ENCODE data around the gene NOTCH4. TPM values are rescaled to one million over a fixed set of nuclear protein-coding genes. Genes with fewer than 3 reads are reported as not detected.
"Not testable (repeated sequence)": the region's sequence is repeated elsewhere in the genome, so short reads cannot be mapped to it uniquely, and the experiment has no call there.

NOTCH4 gene
- total RNA-seq, 2 experiments from 2014 or later: 0.61 to 0.88 TPM

DNA sequence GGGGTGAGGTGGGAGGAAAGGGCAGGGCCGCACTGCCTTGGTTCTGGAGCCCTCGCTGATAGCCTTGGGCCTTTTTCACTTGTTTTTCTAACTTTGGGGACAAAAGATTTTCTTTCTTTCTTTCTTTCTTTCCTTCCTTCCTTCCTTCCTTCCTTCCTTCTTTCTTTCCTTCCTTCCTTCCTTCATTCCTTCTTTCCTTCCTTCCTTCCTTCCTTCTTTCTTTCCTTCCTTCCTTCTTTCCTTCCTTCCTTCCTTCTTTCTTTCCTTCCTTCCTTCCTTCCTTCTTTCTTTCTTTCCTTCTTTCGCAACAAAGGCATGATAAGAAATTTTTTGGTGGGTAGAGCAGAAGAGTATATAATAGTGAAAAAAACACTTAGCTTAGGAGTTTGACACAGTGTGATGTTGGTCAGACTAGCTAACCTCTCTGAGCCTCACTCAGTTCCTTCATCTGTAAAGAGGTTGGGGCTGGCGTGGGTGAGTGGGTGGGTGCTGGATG, 18.5 kb upstream of the NOTCH4 start:
- H3K27ac Mint-ChIP-seq; H3K36me3 Mint-ChIP-seq; CTCF ChIA-PET; ATAC-seq; H3K9me3 Mint-ChIP-seq (ENCODE audit: low read depth); H3K4me3 Mint-ChIP-seq; DNase-seq: not testable (repeated sequence)
- H3K27me3 Mint-ChIP-seq: peaks cover 14% of the 10 kb centered on the region
- peaks cover 24% of the 10 kb centered on the region for H3K4me1 Mint-ChIP-seq

DNA sequence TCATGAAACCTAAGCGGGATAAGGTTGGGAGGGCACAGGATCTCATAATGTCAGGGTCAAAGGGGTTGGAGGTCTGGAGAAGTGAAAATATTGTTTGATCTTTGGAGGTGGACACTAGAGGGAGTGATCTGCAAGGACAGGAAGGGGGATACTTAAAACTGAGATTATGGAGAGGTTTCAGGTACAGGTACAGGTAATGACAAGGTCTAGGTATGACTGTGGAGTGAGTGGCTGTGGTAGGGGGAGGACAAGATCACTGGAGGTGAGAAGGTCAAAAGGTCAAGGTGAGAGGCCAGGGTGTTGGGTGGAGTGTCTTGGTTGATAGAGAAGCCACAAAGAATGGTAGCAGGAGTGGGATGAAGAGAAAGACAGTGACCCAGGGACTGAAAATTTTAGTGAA, 16.8 kb upstream of the NOTCH4 start:
- Mint-ChIP-seq H3K4me3 (no peak overlapping the region), H3K9me3 (ENCODE audit: low read depth) (no peaks in the 10 kb centered on the region), H3K36me3 (no peaks in the 10 kb centered on the region), H3K4me1 (peaks cover 24% of the 10 kb centered on the region), H3K27me3 (peaks cover 15% of the 10 kb centered on the region), H3K27ac (no peak overlapping the region)
- CTCF ChIA-PET: no interaction called here
- no peak for DNase-seq
- ATAC-seq: no peak

DNA sequence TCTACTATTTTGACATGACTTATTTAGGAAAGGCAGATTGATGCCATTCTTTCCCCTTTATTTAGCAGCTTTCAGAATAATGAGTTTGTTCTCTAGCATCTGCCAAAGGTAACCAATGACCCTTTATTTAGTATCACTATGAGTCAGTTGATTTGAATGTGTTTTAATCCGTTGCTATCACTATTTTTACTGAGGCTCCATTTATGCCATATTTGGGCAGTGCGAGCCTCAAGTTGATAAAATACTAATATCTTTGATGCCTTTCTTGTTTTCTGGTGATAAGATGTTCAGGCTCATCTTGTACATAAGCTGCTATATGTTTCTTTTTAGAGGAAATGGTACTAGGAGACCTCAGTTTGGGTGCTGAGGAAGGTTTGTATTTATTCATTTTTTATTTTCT, 15.6 kb upstream of the NOTCH4 start:
- no peak for ATAC-seq
- H3K27ac Mint-ChIP-seq: no peak overlapping the region
- peaks cover 19% of the 10 kb centered on the region for H3K4me1 Mint-ChIP-seq
- CTCF ChIA-PET: interaction anchor here (0.7 kb wide), 1 partner anchor 109 kb away, joined by 3 read pairs; no protein-coding TSS in a partner anchor
- H3K27me3 Mint-ChIP-seq: peaks cover 13% of the 10 kb centered on the region
- H3K36me3 Mint-ChIP-seq: no peaks in the 10 kb centered on the region
- no peak overlapping the region for H3K4me3 Mint-ChIP-seq
- no peaks in the 10 kb centered on the region for H3K9me3 Mint-ChIP-seq (ENCODE audit: low read depth)
- no peak for DNase-seq

DNA sequence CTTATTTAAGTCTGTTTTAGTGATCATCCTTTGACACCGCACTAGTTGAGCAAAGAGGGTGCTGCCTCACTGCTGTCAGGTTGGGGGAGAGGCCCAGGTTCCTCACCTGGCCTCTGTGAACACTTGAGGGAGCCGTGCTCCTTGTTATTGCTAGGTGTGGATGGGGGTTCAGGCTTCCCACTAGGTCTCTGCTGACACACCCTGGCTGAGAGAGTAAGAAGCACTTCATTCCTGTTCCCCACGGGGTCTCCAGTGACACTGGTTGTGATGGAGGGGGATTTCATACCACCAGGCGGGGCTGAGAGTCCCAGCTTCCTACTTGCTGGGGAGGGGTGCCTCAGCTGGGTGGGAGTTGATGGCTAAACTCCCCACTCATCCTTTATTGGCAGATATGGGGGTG, 11.1 kb upstream of the NOTCH4 start:
- no peaks in the 10 kb centered on the region for H3K9me3 Mint-ChIP-seq (ENCODE audit: low read depth)
- no peak overlapping the region for H3K27ac Mint-ChIP-seq
- peaks cover 4% of the 10 kb centered on the region for H3K27me3 Mint-ChIP-seq
- H3K36me3 Mint-ChIP-seq: no peaks in the 10 kb centered on the region
- H3K4me1 Mint-ChIP-seq: no peaks in the 10 kb centered on the region
- no peak for DNase-seq
- CTCF ChIA-PET: no interaction called here
- ATAC-seq: no peak
- H3K4me3 Mint-ChIP-seq: no peak overlapping the region

DNA sequence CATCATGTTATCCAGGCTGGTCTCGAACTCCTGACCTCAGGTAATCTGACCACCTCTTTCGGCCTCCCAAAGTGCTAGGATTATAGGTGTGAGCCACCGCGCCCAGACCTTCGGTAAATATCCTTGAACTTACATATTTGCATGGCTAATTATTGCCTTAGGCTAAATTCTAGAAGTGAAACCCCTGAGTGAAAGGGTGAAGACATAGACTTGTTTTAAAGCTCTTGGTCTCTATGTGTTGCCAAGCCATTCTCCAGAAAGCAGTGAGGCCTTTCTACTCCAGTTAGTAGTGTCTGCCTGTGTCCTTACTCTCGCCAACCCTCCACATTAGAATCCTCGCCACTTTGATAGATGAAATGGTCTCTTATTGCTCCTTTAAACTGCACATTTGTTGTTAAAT, 2.6 kb upstream of the NOTCH4 start:
- Mint-ChIP-seq H3K27ac (no peak overlapping the region), H3K9me3 (ENCODE audit: low read depth) (no peaks in the 10 kb centered on the region), H3K4me1 (no peaks in the 10 kb centered on the region), H3K27me3 (no peaks in the 10 kb centered on the region), H3K36me3 (no peaks in the 10 kb centered on the region), H3K4me3 (no peak overlapping the region)
- ATAC-seq: no peak
- CTCF ChIA-PET: no interaction called here
- no peak for DNase-seq

DNA sequence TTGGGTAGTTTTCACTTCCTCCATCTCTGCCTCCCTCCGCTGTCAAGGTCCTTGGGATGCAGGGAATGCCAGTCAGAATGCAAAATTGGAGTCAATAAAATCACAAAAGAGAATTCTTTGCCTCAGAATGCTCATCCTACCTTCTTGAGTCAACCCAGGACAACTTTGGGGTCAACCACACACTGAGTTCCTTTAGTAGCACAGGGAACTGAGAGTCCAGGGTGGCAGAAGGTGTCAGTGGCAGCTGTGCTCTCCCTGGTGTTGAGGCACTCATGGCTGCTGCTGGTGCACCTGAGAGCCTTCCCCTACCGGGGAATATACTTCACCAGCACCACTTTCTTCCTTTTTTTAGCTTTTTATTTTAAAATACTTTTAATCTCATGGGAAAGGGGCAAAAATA, 829 bp upstream of the NOTCH4 start:
- no peak overlapping the region for H3K27ac Mint-ChIP-seq
- DNase-seq: no peak
- CTCF ChIA-PET: interaction anchor here (1.2 kb wide), 1 partner anchor 9 kb away, joined by 4 read pairs; no protein-coding TSS in a partner anchor
- H3K36me3 Mint-ChIP-seq: no peaks in the 10 kb centered on the region
- no peaks in the 10 kb centered on the region for H3K27me3 Mint-ChIP-seq
- H3K4me1 Mint-ChIP-seq: no peaks in the 10 kb centered on the region
- no peak overlapping the region for H3K4me3 Mint-ChIP-seq
- ATAC-seq: no peak
- no peaks in the 10 kb centered on the region for H3K9me3 Mint-ChIP-seq (ENCODE audit: low read depth)

DNA sequence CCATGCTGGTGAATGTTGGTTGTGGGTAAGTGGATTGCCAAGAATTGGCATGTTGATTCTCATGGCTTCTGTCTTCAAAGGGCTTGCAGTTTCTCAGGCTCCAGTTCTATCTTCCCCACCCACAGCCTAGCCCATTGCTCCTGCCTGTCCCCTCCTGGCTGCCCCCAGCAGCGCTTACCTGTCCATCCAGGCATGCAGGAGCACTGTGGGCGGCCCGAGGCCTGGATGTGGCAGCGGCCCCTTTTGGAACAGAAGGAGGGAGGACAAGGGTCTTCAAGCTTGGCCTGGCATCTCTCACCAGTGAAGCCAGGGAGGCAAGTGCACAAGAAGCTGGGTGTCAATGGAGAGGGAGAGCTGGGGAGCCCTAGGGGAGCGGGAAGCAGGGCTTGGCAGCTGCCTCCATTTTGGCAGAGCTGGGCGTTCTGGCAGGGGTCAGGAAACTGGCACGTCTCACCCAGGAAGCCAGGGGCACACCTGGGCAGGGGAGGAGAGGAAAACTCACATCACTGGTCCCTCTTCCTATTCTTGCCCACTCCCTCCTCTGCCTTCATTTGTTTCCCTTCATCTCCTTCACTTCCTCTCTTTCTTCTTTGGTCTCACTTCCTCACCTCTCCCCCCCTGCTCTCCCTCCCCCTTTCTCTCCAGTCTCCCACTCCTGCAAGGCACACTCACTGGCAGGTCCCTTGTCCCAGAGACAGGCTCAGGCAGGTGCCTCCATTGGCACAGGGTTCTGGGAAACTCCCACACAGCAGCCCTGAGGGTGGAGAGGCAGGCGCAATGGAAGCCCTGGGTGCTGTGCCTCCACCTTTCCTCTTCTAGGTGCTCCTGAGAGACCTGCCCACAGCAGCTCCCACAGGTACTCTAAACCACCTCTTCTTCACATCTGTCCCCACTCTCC, 1.3 kb downstream of the NOTCH4 start:
- Mint-ChIP-seq H3K4me1 (no peaks in the 10 kb centered on the region), H3K4me3 (no peak overlapping the region), H3K27me3 (no peaks in the 10 kb centered on the region), H3K27ac (no peak overlapping the region), H3K36me3 (no peaks in the 10 kb centered on the region), H3K9me3 (ENCODE audit: low read depth) (no peaks in the 10 kb centered on the region)
- CTCF ChIA-PET: no interaction called here
- no peak for ATAC-seq
- no peak for DNase-seq

DNA sequence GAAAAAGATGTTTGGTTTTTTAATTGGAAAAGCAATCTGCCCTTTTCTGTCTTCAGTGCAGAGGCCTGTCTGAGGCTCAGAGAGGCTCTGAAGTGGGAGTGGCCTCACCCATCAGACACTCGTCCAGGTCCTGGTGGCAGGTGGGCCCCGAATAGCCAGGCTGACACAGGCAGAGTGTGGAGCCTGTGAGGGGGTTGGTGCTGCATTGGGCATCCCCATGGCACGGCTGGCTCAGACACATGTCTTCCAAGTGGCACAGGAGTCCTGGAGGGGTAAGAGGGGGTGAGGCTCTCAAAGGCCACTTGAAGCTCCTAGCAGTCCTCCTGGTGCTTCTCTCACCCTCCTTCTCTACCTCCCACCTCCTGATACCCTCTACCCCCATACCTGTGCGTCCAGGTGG, 3.8 kb downstream of the NOTCH4 start:
- peaks cover 5% of the 10 kb centered on the region for H3K4me1 Mint-ChIP-seq
- no peaks in the 10 kb centered on the region for H3K36me3 Mint-ChIP-seq
- H3K27ac Mint-ChIP-seq: no peak overlapping the region
- CTCF ChIA-PET: no interaction called here
- DNase-seq: no peak
- no peaks in the 10 kb centered on the region for H3K9me3 Mint-ChIP-seq (ENCODE audit: low read depth)
- H3K27me3 Mint-ChIP-seq: no peaks in the 10 kb centered on the region
- H3K4me3 Mint-ChIP-seq: no peak overlapping the region
- no peak for ATAC-seq

DNA sequence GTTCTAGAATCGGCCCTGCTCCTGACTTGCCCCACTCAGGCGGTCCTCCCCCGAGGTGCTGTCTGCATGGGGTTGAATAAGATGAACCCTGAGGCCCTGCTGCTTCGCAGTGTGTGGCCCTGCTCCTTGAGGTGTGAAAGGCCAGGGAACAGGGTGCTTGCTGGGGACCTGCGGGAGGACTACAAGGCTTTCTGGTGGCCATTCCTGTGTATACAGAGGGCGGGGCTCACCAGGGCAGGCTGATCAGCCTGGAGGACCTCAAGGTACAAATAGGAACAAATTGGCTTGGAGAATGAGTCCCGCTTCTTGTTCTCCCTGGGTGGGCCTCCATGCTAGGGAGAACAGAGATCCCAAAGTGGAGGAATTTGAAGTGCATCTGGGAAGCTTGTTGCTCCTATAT, 5.7 kb downstream of the NOTCH4 start:
- H3K4me3 Mint-ChIP-seq: no peak overlapping the region
- H3K4me1 Mint-ChIP-seq: peaks cover 5% of the 10 kb centered on the region
- H3K9me3 Mint-ChIP-seq (ENCODE audit: low read depth): no peaks in the 10 kb centered on the region
- CTCF ChIA-PET: no interaction called here
- H3K36me3 Mint-ChIP-seq: no peaks in the 10 kb centered on the region
- DNase-seq (no peak), ATAC-seq (no peak)
- H3K27ac Mint-ChIP-seq: no peak overlapping the region
- no peaks in the 10 kb centered on the region for H3K27me3 Mint-ChIP-seq

DNA sequence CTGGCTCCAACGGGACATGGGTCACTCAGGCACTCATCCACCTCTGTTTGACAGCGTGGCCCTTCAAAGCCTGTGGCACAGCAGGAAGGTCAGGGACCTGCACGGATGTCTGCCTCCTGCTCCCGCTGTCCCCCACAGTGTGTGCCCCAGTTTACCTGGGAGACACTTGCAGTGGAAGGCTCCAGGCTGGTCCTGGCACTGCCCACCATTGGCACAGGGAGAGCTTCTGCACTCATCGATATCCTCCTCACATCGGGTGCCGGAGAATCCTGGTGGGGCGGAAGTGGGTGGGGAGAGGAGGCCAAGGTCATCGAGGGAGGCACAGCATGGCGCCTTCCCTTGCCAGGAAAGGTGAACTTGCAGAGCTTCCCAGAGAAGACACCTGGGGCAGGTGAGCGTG, 6.9 kb downstream of the NOTCH4 start:
- CTCF ChIA-PET: no interaction called here
- H3K36me3 Mint-ChIP-seq: no peaks in the 10 kb centered on the region
- H3K27me3 Mint-ChIP-seq: no peaks in the 10 kb centered on the region
- no peak overlapping the region for H3K27ac Mint-ChIP-seq
- peak; percentile 31 for DNase-seq
- H3K4me1 Mint-ChIP-seq: peaks cover 5% of the 10 kb centered on the region
- no peak for ATAC-seq
- H3K9me3 Mint-ChIP-seq (ENCODE audit: low read depth): no peaks in the 10 kb centered on the region
- no peak overlapping the region for H3K4me3 Mint-ChIP-seq

DNA sequence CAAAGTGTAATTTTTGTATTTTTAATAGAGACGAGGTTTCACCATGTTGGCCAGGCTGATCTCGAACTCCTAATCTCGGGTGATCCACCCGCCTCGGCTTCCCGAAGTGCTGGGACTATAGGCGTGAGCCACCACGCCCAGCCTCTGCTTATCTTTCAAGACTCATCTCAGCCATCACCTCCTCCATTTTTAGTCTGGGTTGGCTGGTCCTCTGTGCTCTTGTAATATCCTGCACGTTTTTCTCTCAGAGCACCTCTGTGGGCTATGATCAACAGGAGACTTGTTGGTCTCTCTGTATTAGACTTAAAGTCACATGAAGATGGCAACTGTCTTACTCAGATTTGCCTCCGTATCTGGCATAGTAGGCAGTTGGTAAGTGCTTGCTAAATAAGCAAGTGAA, 7.6 kb downstream of the NOTCH4 start:
- Mint-ChIP-seq H3K36me3 (no peaks in the 10 kb centered on the region), H3K27me3 (no peaks in the 10 kb centered on the region), H3K4me1 (peaks cover 5% of the 10 kb centered on the region), H3K9me3 (ENCODE audit: low read depth) (no peaks in the 10 kb centered on the region), H3K27ac (no peak overlapping the region), H3K4me3 (no peak overlapping the region)
- DNase-seq: no peak
- CTCF ChIA-PET: no interaction called here
- no peak for ATAC-seq

DNA sequence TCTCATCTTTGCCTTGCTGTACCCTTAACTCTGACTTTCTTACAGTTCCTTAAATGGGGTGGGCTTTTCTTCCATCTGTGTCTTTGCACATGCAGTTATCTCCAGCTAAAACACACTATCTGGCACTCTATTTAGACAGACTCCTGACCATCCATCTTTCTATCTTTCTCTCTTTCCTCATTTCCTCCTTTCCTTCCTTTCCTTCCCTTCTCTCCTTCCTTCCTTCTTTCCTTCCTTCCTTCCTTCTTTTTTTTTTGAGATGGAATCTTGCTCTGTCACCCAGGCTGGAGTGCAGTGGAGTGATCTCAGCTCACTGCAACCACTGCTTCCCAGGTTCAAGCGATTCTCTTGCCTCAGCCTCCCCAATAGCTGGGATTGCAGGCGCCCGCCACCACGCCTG, 8.2 kb downstream of the NOTCH4 start:
- Mint-ChIP-seq H3K27ac (no peak overlapping the region), H3K9me3 (ENCODE audit: low read depth) (no peaks in the 10 kb centered on the region), H3K27me3 (no peaks in the 10 kb centered on the region), H3K4me3 (no peak overlapping the region), H3K4me1 (peaks cover 5% of the 10 kb centered on the region), H3K36me3 (no peaks in the 10 kb centered on the region)
- DNase-seq (no peak), ATAC-seq (no peak)
- CTCF ChIA-PET: interaction anchor here (0.6 kb wide), 1 partner anchor 73 kb away, joined by 4 read pairs; no protein-coding TSS in a partner anchor

DNA sequence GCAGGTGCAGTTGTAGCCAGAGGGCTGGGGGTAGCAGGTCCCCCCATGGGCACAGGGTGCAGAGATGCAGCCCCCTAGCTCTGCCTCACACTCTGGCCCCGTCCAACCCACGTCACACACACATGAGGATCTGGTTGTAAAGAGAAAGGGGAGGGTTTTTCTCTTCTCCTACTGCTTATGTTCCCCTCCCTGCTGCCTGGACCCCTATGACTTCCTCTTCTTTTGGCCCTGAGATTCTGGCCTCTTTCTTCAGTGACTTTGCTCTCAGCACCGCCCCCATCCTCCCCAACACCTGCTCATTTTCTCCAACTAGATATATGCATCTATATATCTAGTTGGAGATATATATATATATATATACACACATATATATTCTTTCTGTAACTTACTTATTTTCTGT, 9.7 kb downstream of the NOTCH4 start:
- no peaks in the 10 kb centered on the region for H3K9me3 Mint-ChIP-seq (ENCODE audit: low read depth)
- no peaks in the 10 kb centered on the region for H3K36me3 Mint-ChIP-seq
- CTCF ChIA-PET: no interaction called here
- H3K4me1 Mint-ChIP-seq: peaks cover 5% of the 10 kb centered on the region
- no peak overlapping the region for H3K27ac Mint-ChIP-seq
- H3K27me3 Mint-ChIP-seq: no peaks in the 10 kb centered on the region
- no peak for DNase-seq
- H3K4me3 Mint-ChIP-seq: no peak overlapping the region
- no peak for ATAC-seq

DNA sequence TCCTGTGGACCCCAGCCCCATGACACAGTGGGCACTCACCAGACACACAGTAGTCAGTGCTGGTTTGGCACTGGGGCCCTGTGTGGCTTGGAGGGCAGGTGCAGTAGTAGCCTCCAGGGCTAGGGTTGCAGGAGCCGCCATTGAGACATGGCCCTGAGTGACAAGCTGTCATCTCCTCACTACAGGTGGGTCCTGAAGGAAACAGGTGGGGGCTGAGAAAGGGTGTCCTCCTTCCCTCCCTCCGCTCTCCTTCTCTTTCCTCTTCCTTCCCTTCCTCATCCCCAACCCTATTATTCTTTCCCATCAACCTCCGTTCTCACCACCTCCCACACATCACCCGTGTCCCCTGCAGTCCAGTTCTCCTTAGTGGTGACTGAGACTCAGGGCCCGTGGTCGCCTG, 10.2 kb downstream of the NOTCH4 start:
- CTCF ChIA-PET: no interaction called here

More for the DNA sequence above, 10.2 kb downstream of the NOTCH4 start:
- ATAC-seq: no peak
- H3K4me1 Mint-ChIP-seq: peaks cover 5% of the 10 kb centered on the region
- H3K4me3 Mint-ChIP-seq: no peak overlapping the region
- no peak for DNase-seq
- H3K27ac Mint-ChIP-seq: no peak overlapping the region
- no peaks in the 10 kb centered on the region for H3K36me3 Mint-ChIP-seq
- H3K27me3 Mint-ChIP-seq: no peaks in the 10 kb centered on the region
- no peaks in the 10 kb centered on the region for H3K9me3 Mint-ChIP-seq (ENCODE audit: low read depth)

Data from activated CD8-positive, alpha-beta memory T cell treated with anti-CD3 and anti-CD28 coated beads, Interleukin-2, amount 10 ng/mL, durations not matched to agents 7 days and 5 days (primary cell).